GM20000 (cell line): ENCODE results near the gene SLC6A3.

Experiments
- DNase-seq: peaks from one replicate; pipeline ENCODE4 v3.0.0; 2012; ENCODE audit warnings: low spot score
- CTCF ChIP-seq: IDR thresholded peaks from 2 replicates; pipeline ENCODE4 v1.5.1; 2012; ENCODE audit warnings: mild to moderate bottlenecking, control low read depth; ENCODE audit errors: extremely low read depth, missing control alignments

The SLC6A3 gene

DNA sequence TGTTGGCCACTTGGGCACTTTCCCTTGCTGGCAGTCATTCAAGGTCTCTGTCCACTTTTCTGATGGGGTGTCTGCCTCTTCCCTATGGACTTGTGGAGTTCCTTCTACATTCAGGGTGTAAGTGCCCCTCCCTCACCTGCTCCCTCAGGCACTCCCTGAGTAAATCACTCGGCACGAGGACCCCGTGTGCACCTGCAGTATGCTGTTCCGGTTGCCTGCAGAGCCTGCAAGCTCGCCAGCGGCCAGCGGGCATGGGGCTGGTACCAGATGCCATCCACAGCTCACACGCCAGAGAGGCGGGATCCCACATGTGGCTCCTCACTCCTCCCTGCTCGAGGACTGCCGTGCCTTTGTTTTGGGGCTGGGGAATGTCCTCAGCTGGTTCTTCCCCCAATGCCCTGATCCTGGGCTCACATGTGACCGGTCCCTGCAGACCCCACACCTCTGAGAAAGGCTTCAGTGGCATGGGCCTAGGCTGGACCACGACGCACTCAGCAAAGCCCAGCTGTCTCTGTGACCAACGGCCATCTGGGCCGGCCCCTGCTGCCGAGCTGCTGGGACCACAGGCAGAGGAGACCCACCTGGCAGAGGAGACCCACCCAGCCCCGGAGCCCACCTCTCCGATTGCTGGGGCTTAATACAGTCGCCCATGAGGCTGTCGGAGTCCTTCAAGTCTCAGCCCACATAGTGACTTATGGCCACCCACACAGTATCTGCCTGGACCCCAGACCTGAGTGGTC, 54.2 kb downstream of the SLC6A3 start:
- TF ChIP-seq CTCF, result no peak
- no peak for DNase-seq

DNA sequence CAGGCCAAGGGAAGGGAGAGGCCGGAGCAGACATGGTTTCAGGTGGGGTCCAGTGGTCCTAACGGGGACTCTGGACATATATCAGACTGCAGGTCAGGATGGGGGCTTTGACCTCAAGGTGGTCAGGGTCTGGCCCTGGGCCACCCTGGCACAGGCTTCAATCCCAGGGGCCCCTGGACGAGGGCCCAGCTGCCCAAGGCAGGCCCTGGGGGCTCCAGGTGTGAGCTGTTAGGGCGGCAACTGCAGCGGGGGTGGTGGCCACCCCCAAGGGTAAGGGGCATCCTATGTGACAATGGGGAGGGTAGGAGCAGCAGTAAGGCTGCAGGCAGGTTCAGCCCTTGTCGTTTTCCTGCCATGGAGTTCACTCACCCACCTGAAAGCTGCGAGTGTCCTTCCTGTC, 54.9 kb downstream of the SLC6A3 start:
- DNase-seq, result no peak
- no peak for TF ChIP-seq CTCF

- DNase-seq, result no peak
- no peak for TF ChIP-seq CTCF
Measured at GRCh38 chr5:1388383-1388967, 56.8 kb downstream of the SLC6A3 start.

DNA sequence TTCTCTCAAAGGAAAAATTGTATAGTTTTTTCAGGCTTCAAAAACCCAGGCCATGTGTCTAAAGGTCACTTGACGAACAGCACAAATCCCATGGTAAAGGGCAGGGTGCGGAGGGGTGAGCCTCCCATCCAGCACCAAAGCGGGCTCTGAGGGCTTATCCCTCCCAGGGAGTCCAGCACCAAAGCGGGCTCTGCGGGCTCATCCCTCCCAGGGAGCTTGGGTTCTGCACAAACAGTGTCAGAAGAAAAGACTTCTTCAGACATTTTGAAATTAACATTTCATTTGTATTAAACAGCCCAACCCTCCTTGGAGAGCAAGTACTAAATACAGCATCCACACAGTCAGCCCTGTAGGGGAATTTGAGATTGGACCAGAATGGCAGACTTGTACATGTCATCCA, 57.4 kb downstream of the SLC6A3 start:
- DNase-seq, result no peak
- TF ChIP-seq CTCF, result no peak

DNA sequence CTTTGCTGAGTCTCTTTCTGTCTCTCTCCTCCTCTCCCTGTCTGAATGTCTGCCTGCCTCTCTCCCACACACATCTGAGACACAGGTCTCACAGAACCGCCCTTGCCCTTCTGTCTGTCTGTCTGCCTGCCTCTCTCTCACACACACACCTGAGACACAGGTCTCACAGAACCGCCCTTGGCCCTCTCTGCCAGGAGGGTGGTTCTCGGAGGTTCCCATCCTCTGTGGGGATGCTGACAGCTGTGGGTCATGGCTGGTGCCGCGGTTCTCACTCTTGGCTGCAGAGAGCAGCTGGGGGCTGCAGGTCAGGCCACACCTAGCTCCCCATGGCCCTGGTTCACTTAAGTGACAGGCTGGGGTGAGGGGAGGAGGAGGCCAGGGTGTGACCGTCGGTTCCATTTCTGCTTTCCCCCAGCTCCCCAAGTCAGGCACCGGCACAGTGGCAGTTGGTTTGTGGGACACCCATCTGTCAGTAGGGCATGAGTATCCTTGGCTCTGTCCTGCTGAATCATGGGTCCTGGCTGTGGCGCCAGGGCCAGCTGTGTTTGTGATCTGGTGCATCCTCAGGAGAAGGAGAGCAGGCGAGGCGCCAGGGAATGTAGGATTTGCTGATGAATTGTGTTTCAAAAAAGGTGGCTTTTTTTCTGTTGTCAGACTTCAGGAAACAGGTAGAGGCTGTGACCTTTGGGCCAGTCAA, 58.0 kb downstream of the SLC6A3 start:
- no peak for TF ChIP-seq CTCF
- no peak for DNase-seq

GRCh38 chr5:1386274-1386717, 58.9 kb downstream of the SLC6A3 start:
- peak; percentile 78 for DNase-seq
- no peak for TF ChIP-seq CTCF
